GM21367 (cell line): ENCODE measurements around the gene ARID3B.

Source experiments
- ATAC-seq: cut with Tn5 transposase; IDR thresholded peaks from one replicate; pipeline ENCODE4 v1.9.1; 2021; ENCODE audit not compliant: unreplicated experiment

ARID3B gene

GRCh38 chr15:74599156-74599555 lies 58.1 kb downstream of the ARID3B start:
- ATAC-seq: no peak

- no peak for ATAC-seq
Measured at GRCh38 chr15:74603026-74603788, 62.2 kb downstream of the ARID3B start.

GRCh38 chr15:74603789-74604705 lies 63.0 kb downstream of the ARID3B start:
- no peak for ATAC-seq

- no peak for ATAC-seq
Measured at GRCh38 chr15:74604983-74605794, 64.2 kb downstream of the ARID3B start.

GRCh38 chr15:74605795-74606150 lies 64.8 kb downstream of the ARID3B start:
- ATAC-seq: no peak

GRCh38 chr15:74608786-74609185 lies 67.8 kb downstream of the ARID3B start:
- no peak for ATAC-seq

GRCh38 chr15:74609938-74610301 lies 68.9 kb downstream of the ARID3B start:
- no peak for ATAC-seq

GRCh38 chr15:74610302-74610951 lies 69.4 kb downstream of the ARID3B start:
- no peak for ATAC-seq

- ATAC-seq: no peak
Measured at GRCh38 chr15:74611341-74611740, 70.3 kb downstream of the ARID3B start.

- ATAC-seq: no peak
Measured at GRCh38 chr15:74611834-74612233, 70.8 kb downstream of the ARID3B start.

- no peak for ATAC-seq
Measured at GRCh38 chr15:74612677-74613076, 71.7 kb downstream of the ARID3B start.

GRCh38 chr15:74613089-74613952 lies 72.3 kb downstream of the ARID3B start:
- no peak for ATAC-seq

- ATAC-seq: no peak
Measured at GRCh38 chr15:74613953-74614743, 73.1 kb downstream of the ARID3B start.

- ATAC-seq: peak; percentile 48
Measured at GRCh38 chr15:74614744-74615507, 73.9 kb downstream of the ARID3B start.

- peak; percentile 60 for ATAC-seq
Measured at GRCh38 chr15:74615508-74616365, 74.7 kb downstream of the ARID3B start, which contains the start of gene CLK3. CLK3 (plus strand) TSS chr15:74615836; CDS start chr15:74619197, 3,361 bp downstream.

GRCh38 chr15:74616366-74616939 lies 75.4 kb downstream of the ARID3B start:
- ATAC-seq: no peak

GRCh38 chr15:74616996-74617395 lies 76.0 kb downstream of the ARID3B start:
- no peak for ATAC-seq
